Measurements from ENCODE around the gene FAM168A.

The FAM168A gene

GRCh38 chr11:73376160-73376802 lies 221.6 kb downstream of the FAM168A start, which contains the start of gene RELT:
TSS of gene RELT (plus strand) at chr11:73376399. CDS start at chr11:73389137, 12,738 bp downstream.
- peak; percentile 25 for DNase-seq (ENCODE audit: low read depth, low spot score)

DNA sequence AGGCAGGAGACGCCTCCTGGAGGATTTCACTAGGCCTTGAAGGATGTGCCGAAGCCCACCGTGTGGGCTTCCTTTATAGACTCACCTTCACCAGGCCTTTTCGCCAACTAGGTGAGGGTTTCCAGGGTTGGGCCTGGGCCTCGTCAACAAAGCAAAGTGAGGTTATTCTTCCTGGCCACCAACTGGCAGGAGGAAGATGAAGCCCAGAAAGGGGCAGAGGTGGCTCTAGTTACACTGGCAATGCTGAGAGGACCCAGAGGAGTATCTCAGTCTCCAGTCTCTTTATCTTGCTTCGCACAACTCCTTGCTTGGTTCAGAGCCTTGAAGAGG lies 222.1 kb downstream of the FAM168A start:
- no peak for DNase-seq (ENCODE audit: low read depth, low spot score)

DNA sequence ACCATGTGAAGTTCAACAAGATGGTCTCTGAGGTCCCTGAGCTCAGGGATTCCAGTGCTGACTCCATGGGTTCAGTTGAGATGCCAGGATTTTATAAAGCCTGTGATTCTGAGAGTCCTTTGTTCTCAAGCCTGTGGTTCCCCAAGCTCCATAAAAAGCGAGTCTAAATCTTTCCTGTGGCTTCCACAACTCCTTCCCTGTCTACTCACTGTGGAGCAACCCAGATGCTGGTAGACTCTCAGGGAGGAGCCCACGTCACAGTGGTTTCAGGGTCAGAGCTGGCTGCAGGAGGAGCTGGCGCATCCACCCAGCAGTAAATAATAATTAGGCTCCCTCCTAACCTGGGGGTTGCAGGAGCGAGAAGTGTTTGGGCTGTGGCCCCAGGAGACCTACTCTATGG lies 223.8 kb downstream of the FAM168A start:
- no peak for DNase-seq (ENCODE audit: low read depth, low spot score)

DNA sequence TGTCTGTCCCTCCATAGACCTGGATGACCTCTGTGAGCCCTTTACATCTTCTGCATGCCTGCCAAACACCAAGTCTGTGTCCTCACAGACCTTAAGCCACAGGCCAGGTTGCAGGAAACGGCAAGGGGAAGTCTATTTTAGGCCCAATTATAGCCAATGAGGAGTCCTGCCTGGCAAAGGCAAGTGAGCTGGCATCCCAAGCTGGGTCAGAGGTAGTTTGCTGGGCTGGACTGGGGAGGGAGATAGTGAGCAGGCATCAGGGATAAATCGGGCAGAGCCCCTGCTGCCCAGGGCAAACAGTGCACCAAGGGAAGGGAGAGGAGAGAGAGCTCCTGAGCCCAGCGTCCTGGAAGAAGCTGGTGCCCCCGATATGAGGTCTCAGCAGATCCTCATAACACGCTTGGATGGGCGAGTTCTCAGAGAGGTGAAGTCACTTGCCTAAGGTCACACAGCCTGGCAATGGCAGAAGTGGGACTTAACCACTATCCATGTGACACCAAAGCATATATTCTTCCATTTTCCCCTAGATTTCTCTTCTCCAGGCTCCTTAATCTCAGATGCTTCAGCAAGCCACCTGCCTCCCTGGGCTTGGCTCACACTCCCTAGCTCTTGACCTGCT lies 225.4 kb downstream of the FAM168A start:
- DNase-seq (ENCODE audit: low read depth, low spot score) = no peak

DNA sequence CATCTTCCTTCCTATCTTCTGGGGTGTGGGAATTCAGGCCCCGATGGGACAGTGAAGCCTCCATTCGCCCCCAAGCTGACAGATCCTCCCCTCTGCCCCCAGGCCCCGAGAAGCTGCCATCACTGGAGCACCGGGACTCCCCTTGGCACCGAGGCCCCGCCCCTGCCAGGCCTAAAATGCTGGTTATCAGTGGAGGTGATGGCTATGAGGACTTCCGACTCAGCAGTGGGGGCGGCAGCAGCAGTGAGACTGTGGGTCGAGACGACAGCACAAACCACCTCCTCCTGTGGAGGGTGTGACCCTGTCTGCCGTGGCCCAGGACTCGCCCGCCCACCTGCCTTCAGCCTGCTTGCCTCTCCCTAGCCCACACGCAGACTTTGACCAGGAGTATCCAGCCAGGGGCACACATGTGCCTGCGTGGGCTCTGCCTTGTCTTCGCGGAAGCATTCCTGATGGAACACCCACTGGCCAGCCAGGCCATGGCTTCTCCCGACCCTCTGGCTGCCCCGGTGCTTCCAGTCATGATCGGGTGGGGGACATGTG lies 230.4 kb downstream of the FAM168A start:
- no peak for DNase-seq (ENCODE audit: low read depth, low spot score)

DNA sequence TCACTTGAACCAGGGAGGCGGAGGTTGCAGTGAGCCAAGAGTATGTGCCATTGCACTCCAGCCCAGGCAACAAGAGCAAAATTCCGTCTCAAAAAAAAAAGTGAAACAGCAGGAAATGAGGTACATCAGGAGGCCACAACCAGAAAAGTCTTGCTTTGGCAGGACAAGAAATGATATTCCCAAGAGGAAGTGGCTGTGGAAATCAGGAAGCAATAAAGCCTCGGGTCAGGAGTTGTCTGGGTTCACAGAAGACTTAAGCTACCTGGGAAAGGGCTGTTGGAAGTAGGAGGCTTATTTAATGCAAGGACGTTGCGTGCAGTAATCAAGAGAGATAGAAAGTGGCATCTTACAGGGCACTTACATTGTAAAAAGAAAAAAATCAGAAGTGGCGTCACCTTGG lies 231.0 kb downstream of the FAM168A start:
- DNase-seq (ENCODE audit: low read depth, low spot score) = no peak

GRCh38 chr11:73366265-73366610 lies 231.7 kb downstream of the FAM168A start:
- no peak for DNase-seq (ENCODE audit: low read depth, low spot score)

DNA sequence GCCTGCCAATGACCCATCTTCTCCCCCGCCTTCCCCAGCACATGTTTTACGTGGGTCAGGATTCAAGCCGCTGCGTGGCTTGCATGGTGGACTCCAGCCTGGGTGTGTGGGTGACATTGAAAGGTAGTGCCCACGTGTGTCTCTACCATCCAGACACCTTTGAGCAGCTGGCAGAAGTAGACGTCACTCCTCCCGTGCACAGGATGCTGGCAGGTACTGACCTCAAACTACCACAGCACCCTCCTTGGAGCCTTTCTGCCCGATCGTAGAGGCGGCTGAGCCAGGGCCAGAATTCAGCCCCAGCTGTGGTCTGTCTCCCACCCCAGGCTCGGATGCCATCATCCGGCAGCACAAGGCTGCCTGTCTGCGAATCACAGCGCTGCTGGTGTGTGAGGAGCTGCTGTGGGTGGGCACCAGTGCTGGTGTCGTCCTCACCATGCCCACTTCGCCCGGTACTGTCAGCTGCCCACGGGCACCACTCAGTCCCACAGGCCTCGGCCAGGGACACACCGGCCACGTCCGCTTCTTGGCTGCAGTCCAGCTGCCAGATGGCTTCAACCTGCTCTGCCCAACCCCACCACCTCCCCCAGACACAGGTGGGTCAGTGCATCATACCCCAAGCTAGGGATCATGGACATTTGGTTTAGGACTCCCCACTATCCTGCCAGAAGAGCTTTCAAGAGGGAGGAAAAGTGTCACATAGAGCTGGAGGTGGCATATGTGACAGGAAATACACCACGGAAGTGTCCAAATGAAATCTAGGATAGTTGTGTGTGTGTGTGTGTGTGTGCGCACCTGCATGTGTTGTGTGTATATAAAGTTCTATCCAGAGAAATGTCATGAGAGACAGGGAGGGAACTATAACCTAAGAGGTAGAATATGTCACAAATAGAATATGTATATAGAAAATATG lies 232.3 kb downstream of the FAM168A start:
- no peak for DNase-seq (ENCODE audit: low read depth, low spot score)

DNA sequence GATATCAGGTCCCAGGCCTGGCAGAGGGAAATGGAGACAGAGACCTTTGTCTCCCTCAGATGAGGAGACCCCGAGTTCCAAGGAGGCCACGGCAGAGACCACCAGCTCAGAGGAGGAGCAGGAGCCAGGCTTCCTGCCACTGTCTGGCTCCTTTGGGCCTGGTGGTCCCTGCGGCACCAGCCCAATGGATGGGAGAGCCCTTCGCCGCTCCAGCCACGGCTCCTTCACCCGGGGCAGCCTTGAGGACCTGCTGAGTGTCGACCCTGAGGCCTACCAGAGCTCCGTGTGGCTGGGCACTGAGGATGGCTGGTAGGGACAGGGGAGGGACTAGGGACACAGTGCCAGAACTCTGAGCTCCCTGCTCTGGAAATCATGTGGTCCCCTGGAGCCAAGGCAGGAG lies 234.8 kb downstream of the FAM168A start:
- no peak for DNase-seq (ENCODE audit: low read depth, low spot score)

DNA sequence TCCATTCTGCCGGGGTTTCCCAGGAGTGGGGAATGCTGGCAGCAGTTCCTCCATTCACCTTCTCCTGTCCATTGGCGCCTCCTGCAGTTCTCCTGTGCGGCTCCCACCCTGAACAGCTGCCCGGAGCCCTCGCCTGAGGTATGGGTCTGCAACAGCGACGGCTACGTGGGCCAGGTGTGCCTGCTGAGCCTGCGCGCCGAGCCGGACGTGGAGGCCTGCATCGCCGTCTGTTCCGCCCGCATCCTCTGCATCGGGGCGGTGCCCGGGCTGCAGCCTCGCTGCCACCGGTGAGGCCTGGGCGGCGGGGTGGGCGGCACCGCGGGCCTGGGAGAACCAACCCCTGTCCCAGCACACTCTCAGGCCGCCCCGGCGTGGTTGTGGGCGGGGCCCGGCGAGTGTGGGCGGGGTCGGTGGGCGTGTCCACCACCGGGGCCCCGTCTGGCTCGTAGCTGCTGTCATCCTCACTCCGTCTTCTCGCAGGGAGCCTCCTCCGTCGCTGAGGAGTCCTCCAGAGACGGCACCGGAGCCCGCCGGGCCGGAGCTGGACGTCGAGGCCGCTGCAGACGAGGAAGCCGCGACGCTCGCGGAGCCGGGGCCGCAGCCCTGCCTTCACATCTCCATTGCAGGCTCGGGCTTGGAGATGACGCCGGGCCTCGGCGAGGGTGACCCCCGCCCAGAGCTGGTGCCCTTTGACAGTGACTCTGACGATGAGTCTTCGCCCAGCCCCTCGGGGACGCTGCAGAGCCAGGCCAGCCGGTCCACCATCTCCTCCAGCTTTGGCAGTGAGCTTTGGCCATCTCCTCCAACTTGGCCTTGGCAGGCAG lies 235.7 kb downstream of the FAM168A start:
- peak; percentile 67 for DNase-seq (ENCODE audit: low read depth, low spot score)

GRCh38 chr11:73360743-73361369 lies 237.1 kb downstream of the FAM168A start:
- DNase-seq (ENCODE audit: low read depth, low spot score) = no peak

- DNase-seq (ENCODE audit: low read depth, low spot score) = no peak
These were observed 237.8 kb downstream of the FAM168A start for GRCh38 chr11:73359930-73360742.

DNA sequence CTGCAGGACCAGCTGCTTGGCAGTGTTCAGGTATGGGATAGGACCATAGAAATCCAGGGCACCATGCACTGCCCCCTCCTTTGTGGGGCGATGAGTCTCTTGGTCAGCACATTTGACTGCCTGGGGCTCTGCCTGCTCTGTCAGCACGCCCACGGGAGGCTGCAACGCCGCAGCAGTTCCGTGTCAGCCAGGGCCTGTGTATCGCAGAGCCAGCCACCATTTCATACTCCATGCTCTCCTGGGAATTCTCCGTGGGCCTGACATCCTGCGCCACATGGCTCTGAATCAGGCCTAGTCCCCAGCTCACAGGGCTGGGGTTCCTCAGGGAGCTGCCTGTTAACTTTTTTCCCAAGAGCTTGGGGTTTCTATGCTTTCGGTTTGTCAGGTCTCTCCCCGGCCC lies 238.6 kb downstream of the FAM168A start:
- DNase-seq (ENCODE audit: low read depth, low spot score) = no peak

DNA sequence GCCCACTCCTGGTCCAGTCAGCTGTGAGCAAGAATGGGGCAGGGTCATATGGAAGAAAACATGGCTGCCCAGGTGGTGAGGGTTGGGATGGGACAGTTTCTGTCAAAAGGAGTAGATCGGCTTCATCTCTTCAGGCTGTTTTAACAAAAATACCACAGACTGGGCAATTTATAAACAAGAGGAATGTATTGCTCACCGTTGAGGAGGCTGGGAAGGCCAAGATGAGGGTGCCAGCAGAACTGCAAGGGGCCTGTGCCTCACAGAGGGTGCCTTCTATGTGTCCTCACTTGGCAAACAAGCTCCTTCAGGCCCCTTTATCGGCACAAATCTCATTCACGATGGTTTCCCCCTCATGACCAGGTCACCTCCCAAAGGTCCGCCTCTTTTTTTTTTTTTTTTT lies 239.8 kb downstream of the FAM168A start:
- DNase-seq (ENCODE audit: low read depth, low spot score) = no peak

GRCh38 chr11:73356979-73357860 lies 240.7 kb downstream of the FAM168A start:
- no peak for DNase-seq (ENCODE audit: low read depth, low spot score)

- DNase-seq (ENCODE audit: low read depth, low spot score) = no peak
These were observed 242.8 kb downstream of the FAM168A start for GRCh38 chr11:73355109-73355508.

DNA sequence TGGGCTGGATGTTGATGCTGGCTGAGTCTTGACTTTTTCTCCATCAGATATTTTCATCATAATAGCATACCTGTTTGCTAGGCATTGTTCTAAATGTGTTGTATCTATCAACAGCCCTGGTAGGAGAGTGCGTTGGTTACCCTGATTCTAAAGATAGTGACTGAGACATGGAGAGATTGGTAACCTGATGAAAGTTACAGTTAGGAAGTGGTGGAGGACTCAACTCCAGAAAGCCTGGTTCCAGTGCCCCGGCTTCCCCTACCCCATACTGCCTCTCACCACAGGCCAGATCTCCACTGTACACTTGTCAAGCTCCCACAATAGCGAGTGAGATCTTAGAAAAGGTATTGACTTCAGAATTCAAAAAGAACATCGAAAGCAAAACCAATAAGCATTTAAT lies 244.5 kb downstream of the FAM168A start:
- no peak for DNase-seq (ENCODE audit: low read depth, low spot score)

GRCh38 chr11:73350908-73351636 lies 246.8 kb downstream of the FAM168A start:
- no peak for DNase-seq (ENCODE audit: low read depth, low spot score)
